Chondrocyte (in vitro differentiated cells): ENCODE data around the gene NFASC. TPM values are rescaled to one million over a fixed set of nuclear protein-coding genes. Genes with fewer than 3 reads are reported as not detected.

ENCODE experiments used
- DNase-seq: peaks from one replicate; pipeline ENCODE4 v3.0.0; 2021; ENCODE audit warnings: mixed read lengths, low spot score
- H3K27ac Mint-ChIP-seq: one replicate; pipeline ENCODE4 v1.8.0; 2021; ENCODE audit warnings: mild to moderate bottlenecking, moderate library complexity, mixed read lengths; ENCODE audit not compliant: unreplicated experiment
- H3K27me3 Mint-ChIP-seq: 2 replicates; pipeline ENCODE4 v1.8.0; 2021; ENCODE audit warnings: low read depth, mixed read lengths
- H3K36me3 Mint-ChIP-seq: 2 replicates; pipeline ENCODE4 v1.8.0; 2021; ENCODE audit warnings: low read depth, mixed read lengths
- H3K4me1 Mint-ChIP-seq: 2 replicates; pipeline ENCODE4 v1.8.0; 2021; ENCODE audit warnings: low read depth, mild to moderate bottlenecking, mixed read lengths
- H3K4me3 Mint-ChIP-seq: one replicate; pipeline ENCODE4 v1.8.0; 2021; ENCODE audit warnings: mild to moderate bottlenecking, moderate library complexity, mixed read lengths; ENCODE audit not compliant: unreplicated experiment
- H3K9me3 Mint-ChIP-seq: 2 replicates; pipeline ENCODE4 v1.8.0; 2021; ENCODE audit warnings: low read depth, mixed read lengths
- total RNA-seq: library from RNA; stranded (reverse); gene quantifications from 3 replicates; pipeline ENCODE4 v1.2.1, GENCODE V29; 2021
- TF ChIP-seq, protein P1 (sequence below): fragments of 200-600 bp; sonication (generic); IDR thresholded peaks from 2 replicates; pipeline ENCODE4 v1.5.0; 2021; ENCODE audit warnings: antibody characterized with exemption, mild to moderate bottlenecking, moderate library complexity

Gene NFASC
- total RNA-seq, 1 donor from 2014 or later: 0.20 TPM

DNA sequence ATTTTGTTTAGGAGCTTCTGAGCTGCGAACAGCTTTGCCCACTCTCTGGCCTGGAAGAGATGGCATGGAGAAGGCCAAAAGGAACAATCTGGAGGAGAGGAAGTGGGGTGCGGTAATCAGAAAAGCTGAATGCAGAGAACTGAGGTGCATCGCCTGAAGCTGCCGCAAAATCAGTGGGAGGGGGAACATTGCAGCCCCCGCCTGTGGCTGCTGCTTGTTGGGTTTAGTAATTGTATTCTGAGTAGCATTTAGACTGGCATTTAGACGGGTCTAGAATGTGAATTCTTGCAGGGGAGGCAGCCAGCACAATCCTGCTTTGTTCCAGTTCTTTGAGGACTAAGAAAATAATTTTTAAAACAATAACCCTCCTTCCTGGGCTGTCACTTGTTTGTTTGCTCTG is 25.4 kb downstream of the NFASC start:
- no peak overlapping the region for H3K27ac Mint-ChIP-seq
- TF ChIP-seq, protein P1, sequence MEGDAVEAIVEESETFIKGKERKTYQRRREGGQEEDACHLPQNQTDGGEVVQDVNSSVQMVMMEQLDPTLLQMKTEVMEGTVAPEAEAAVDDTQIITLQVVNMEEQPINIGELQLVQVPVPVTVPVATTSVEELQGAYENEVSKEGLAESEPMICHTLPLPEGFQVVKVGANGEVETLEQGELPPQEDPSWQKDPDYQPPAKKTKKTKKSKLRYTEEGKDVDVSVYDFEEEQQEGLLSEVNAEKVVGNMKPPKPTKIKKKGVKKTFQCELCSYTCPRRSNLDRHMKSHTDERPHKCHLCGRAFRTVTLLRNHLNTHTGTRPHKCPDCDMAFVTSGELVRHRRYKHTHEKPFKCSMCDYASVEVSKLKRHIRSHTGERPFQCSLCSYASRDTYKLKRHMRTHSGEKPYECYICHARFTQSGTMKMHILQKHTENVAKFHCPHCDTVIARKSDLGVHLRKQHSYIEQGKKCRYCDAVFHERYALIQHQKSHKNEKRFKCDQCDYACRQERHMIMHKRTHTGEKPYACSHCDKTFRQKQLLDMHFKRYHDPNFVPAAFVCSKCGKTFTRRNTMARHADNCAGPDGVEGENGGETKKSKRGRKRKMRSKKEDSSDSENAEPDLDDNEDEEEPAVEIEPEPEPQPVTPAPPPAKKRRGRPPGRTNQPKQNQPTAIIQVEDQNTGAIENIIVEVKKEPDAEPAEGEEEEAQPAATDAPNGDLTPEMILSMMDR: no peak
- H3K4me3 Mint-ChIP-seq: no peak overlapping the region
- H3K36me3 Mint-ChIP-seq: no peaks in the 10 kb centered on the region
- DNase-seq: no peak
- H3K4me1 Mint-ChIP-seq: no peaks in the 10 kb centered on the region
- peaks cover 59% of the 10 kb centered on the region for H3K27me3 Mint-ChIP-seq
- H3K9me3 Mint-ChIP-seq: no peaks in the 10 kb centered on the region

DNA sequence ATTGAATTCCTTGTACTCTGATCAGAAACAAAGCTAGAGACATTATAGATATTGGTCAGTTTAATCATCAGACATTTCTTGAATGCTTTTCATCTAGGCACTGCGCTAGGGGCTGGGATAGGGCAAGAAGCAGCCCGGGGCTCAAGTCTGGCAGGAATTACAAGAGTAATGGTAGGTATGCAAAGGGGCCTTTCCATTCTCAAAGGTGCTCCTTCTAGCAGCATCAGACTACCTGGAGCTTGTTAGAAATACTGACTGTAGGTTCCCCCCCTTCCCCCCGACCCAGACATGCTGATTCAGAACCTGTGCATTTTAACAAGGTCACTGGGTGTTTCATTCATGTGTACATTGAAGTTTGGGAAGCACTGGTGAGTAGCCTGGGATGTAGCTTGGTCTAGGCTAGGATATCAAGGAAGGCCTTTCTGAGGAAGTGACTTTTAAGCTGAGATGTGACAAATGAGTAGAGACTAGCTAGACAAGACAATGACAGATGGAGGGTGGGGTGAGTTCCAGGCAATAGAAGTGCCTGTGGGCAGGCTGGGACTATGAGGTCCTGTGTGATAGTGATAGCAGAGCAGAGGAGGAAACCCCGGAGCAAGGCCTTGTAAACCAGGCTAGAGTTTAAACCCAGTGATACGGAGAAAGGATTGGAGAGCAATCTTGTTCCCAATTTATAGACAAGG is 26.3 kb downstream of the NFASC start:
- Mint-ChIP-seq H3K36me3 (no peaks in the 10 kb centered on the region), H3K4me3 (no peak overlapping the region), H3K27me3 (peaks cover 66% of the 10 kb centered on the region), H3K4me1 (no peaks in the 10 kb centered on the region), H3K27ac (no peak overlapping the region), H3K9me3 (no peaks in the 10 kb centered on the region)
- TF ChIP-seq, protein P1: no peak
- no peak for DNase-seq

DNA sequence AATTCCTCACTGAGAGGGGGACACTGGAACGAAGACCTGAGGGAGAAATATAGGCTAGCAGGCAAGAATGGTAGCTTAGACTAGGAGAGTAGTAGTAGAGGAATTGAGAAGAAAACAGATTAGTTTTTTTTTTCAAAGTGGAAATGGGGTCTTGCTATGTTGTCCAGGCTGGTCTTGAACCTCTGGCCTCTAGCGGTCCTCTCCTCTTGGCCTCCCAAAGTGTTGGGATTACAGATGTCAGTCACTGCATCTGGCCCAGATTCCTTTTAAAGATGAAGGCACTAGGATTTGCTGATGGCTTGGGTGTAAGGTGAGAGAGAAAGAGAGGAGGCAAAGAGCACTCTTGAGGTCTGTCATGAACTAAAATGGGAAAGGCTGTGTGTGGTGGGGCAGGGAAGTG is 30.1 kb downstream of the NFASC start:
- no peak overlapping the region for H3K4me3 Mint-ChIP-seq
- no peak for DNase-seq
- H3K27me3 Mint-ChIP-seq: peaks cover 68% of the 10 kb centered on the region
- H3K36me3 Mint-ChIP-seq: no peaks in the 10 kb centered on the region
- no peak overlapping the region for H3K27ac Mint-ChIP-seq
- TF ChIP-seq, protein P1: no peak
- H3K9me3 Mint-ChIP-seq: no peaks in the 10 kb centered on the region
- H3K4me1 Mint-ChIP-seq: no peaks in the 10 kb centered on the region

DNA sequence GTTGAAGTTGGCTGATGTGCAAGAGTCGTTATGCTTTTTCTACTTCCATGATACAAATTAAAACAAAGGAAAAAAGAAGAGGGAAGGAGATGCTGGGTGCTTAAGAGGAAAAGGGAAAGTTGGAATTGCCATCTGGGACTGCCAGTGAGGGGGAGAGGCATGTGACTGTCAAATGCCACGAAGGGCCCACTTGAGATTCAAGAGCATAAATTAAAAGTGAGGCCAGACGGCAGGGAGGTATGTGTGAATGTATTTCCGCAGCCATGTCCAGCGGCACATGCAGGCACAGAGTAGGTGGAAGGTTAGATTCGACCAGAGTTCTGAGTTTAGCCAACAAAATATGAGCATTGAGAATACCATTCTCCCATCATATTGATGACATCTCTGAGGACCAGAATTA is 32.0 kb downstream of the NFASC start:
- Mint-ChIP-seq H3K4me3 (no peak overlapping the region), H3K27me3 (peaks cover 69% of the 10 kb centered on the region), H3K4me1 (no peaks in the 10 kb centered on the region), H3K9me3 (no peaks in the 10 kb centered on the region), H3K36me3 (no peaks in the 10 kb centered on the region), H3K27ac (no peak overlapping the region)
- TF ChIP-seq, protein P1: no peak
- DNase-seq: no peak

DNA sequence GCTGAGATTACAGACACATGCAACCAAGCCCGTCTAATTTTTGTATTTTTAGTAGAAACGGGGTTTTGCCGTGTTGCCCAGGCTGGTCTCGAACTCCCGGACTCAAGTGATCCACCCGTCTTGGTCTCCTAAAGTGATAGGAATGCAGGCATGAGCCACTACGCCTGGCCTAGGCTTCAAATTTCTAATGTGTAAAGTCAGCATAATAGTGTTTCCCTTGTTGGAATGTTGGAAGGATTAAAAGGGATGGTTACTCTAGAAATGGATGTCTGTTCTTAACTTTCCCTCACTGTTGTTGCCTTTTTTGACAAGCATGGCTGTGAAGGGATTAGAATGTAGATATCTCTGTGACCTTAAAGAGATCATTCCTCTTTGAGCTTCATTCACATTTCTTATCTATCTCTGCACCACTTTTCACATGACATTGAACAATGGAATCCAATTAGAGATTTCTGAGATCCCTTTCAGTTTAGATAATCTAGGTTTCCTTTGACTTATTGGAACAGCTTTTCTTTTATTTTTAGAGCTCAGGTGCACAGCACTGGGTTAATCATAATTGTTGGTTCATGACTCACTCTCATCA is 33.7 kb downstream of the NFASC start:
- TF ChIP-seq, protein P1: no peak
- Mint-ChIP-seq H3K27me3 (peaks cover 68% of the 10 kb centered on the region), H3K9me3 (no peaks in the 10 kb centered on the region), H3K36me3 (no peaks in the 10 kb centered on the region), H3K4me1 (no peaks in the 10 kb centered on the region), H3K27ac (no peak overlapping the region), H3K4me3 (no peak overlapping the region)
- DNase-seq: no peak
